BE2C (cell line): Measurements from ENCODE around the gene SLC11A1.

Experiments
- DNase-seq: peaks from one replicate; pipeline ENCODE4 v3.0.0-alpha.2; 2020
- H3K27me3 ChIP-seq: fragments of 250-450 bp; sonication (Bioruptor Pico); 2 replicates; pipeline ENCODE4 v1.5.1; 2020; ENCODE audit warnings: mild to moderate bottlenecking
- H3K36me3 ChIP-seq: fragments of 250-450 bp; sonication (Bioruptor Pico); 2 replicates; pipeline ENCODE4 v1.5.1; 2020; ENCODE audit warnings: mild to moderate bottlenecking
- H3K4me1 ChIP-seq: fragments of 250-450 bp; sonication (Bioruptor Pico); 2 replicates; pipeline ENCODE4 v1.5.1; 2020
- H3K4me3 ChIP-seq: 2 replicates; pipeline ENCODE4 v1.5.1; 2011; ENCODE audit warnings: low read depth, low read length
- H3K9me3 ChIP-seq: fragments of 250-450 bp; sonication (Bioruptor Pico); 2 replicates; pipeline ENCODE4 v1.5.1; 2020
- TF ChIP-seq, protein P1 (sequence below): IDR thresholded peaks from 2 replicates; pipeline ENCODE4 v1.5.1; 2012; ENCODE audit warnings: mild to moderate bottlenecking, low read depth, low read length

The SLC11A1 gene

DNA sequence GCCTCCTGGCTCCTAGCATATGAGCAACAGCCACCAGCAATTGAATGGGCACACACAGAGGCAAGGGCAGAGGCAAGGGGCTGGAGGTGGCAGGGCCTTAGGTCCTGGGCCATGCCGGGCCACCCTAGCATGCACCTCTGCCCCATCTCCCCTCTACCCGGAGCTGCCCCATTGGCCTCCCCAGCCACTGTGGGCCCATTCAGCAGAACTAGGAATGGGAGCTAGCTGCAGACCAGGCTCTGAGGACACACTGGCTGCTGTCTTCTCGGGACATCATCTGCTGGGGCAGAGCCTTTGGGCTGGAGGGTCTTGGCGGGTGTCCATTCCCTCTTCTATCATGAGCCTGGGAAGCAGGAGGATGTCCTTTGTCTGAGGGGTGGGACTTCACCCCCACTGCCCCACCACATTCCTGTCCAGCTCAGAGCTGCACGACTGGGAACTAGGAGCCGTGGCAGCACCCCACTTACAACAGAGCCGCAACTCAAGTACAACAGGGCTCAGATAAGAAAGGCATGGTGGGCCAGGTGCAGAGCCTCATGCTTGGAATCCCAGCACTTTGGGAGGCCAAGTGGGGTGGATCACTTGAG lies 37.6 kb downstream of the SLC11A1 start:
- TF ChIP-seq, protein P1, sequence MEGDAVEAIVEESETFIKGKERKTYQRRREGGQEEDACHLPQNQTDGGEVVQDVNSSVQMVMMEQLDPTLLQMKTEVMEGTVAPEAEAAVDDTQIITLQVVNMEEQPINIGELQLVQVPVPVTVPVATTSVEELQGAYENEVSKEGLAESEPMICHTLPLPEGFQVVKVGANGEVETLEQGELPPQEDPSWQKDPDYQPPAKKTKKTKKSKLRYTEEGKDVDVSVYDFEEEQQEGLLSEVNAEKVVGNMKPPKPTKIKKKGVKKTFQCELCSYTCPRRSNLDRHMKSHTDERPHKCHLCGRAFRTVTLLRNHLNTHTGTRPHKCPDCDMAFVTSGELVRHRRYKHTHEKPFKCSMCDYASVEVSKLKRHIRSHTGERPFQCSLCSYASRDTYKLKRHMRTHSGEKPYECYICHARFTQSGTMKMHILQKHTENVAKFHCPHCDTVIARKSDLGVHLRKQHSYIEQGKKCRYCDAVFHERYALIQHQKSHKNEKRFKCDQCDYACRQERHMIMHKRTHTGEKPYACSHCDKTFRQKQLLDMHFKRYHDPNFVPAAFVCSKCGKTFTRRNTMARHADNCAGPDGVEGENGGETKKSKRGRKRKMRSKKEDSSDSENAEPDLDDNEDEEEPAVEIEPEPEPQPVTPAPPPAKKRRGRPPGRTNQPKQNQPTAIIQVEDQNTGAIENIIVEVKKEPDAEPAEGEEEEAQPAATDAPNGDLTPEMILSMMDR = no peak
- Histone ChIP-seq H3K4me1 (no peaks in the 10 kb centered on the region), H3K27me3 (no peaks in the 10 kb centered on the region), H3K9me3 (no peaks in the 10 kb centered on the region), H3K36me3 (no peaks in the 10 kb centered on the region), H3K4me3 (no peak overlapping the region)
- no peak for DNase-seq

DNA sequence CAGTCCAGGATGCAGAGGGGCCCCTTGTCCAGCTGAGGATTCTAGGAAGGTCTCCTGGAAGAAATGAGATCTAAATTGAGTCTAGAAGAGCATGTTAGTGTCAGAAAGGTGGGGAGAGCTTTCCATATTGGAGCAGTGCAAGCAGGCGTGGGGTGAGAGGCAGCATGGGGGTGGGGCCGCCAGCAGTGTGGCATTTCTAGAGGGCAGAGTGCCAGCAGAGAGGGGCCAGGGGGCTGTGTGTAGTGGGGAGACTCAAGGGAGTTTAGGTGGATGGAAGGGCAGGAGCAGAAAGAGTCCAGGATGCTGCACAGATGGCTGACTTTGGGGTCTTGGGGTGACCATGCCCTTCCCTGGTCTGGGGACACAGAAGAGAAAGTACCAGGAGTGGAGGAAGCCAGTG lies 39.0 kb downstream of the SLC11A1 start:
- TF ChIP-seq, protein P1 = no peak
- no peak for DNase-seq
- H3K9me3 ChIP-seq = no peaks in the 10 kb centered on the region
- H3K36me3 ChIP-seq = no peaks in the 10 kb centered on the region
- H3K27me3 ChIP-seq = no peaks in the 10 kb centered on the region
- no peaks in the 10 kb centered on the region for H3K4me1 ChIP-seq
- H3K4me3 ChIP-seq = no peak overlapping the region

DNA sequence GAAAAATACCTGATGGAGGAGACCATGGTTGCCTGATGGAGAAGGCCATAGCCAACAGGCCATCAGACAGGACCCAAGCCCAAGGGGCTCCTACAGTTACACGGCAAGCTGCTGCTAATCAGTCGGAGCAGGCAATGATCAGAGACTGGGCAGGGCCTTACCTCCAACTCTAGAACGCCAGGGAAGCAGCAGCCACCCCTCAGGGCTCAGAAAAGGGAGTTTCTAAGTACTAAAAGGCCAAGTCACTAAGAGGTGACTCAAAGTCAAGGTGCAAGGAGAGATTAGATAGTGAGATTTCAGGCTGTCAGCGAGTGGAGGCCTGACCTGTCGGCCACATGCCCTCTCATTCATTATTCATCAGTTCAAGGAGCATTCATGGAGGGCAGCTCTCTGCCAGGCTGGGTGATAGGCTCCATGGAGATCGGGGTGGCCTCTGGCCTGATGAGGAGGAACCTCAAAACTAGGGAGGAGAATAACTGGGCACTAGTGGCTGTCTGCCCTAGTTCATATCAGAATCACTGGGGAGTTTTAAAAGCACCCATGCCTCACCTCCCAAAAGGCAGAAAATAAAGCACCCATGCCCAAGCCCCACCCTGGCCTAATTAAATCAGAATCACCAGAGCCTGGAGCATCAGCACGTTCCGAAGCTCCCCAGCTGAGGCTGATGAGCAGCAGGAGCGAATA lies 40.5 kb downstream of the SLC11A1 start:
- no peaks in the 10 kb centered on the region for H3K4me1 ChIP-seq
- H3K36me3 ChIP-seq = no peaks in the 10 kb centered on the region
- no peak for DNase-seq
- no peaks in the 10 kb centered on the region for H3K27me3 ChIP-seq
- H3K4me3 ChIP-seq = no peak overlapping the region
- TF ChIP-seq, protein P1 = no peak
- H3K9me3 ChIP-seq = no peaks in the 10 kb centered on the region

DNA sequence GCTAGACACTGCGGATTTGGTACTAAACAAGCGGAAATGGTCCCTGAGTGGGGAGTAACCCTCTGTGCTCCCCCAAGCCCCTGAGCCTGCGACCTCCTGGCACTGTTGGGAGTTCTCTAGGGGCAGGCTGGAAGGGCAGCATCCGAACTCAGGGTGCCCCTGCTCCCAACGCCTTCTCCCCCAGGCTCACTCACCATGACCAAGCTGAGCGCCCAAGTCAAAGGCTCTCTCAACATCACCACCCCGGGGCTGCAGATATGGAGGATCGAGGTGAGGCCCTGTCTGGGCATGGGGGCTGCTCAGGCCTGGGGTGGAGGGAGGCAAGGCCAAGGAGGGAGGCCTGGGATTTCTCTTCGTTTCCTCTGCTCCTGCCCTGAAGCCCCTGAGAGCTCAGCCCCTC lies 41.5 kb downstream of the SLC11A1 start:
- H3K4me1 ChIP-seq = no peaks in the 10 kb centered on the region
- TF ChIP-seq, protein P1 = no peak

DNA sequence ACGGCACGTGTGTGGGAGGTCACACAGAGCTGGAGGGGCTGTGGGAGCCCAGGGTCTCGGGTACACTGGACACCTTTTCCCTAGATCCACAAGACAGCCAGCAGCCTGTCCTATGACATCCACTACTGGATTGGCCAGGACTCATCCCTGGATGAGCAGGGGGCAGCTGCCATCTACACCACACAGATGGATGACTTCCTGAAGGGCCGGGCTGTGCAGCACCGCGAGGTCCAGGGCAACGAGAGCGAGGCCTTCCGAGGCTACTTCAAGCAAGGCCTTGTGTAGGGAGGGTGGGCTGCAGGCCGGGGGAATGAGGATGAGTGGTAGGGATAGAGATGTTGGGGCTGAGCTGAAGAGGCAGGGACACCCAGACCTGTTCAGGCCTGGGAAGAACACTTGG lies 43.5 kb downstream of the SLC11A1 start:
- no peaks in the 10 kb centered on the region for H3K9me3 ChIP-seq
- no peaks in the 10 kb centered on the region for H3K36me3 ChIP-seq
- no peaks in the 10 kb centered on the region for H3K4me1 ChIP-seq
- TF ChIP-seq, protein P1 = no peak
- no peak for DNase-seq
- no peaks in the 10 kb centered on the region for H3K27me3 ChIP-seq
- no peak overlapping the region for H3K4me3 ChIP-seq

More for the DNA sequence above, 41.5 kb downstream of the SLC11A1 start:
- no peaks in the 10 kb centered on the region for H3K27me3 ChIP-seq
- H3K9me3 ChIP-seq = no peaks in the 10 kb centered on the region
- DNase-seq = no peak
- H3K4me3 ChIP-seq = no peak overlapping the region
- H3K36me3 ChIP-seq = no peaks in the 10 kb centered on the region

DNA sequence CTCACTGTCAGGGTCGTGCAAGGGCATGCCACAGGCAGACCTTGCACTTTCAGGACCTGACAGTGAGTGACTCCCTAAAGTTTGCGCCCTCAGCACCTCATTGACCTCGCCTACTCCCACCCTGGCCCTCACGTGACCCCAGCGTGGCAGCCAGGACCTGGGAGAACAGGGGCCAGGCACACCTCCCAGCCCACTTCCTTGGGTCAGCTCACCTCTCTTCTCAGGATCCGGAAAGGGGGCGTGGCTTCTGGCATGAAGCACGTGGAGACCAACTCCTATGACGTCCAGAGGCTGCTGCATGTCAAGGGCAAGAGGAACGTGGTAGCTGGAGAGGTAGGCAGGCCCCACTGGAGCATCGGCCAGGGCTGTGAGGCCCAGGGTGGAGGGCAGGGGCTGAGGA lies 45.7 kb downstream of the SLC11A1 start:
- Histone ChIP-seq H3K27me3 (no peaks in the 10 kb centered on the region), H3K4me1 (no peaks in the 10 kb centered on the region), H3K9me3 (no peaks in the 10 kb centered on the region; the same call in 1 of the 2 replicates), H3K36me3 (no peaks in the 10 kb centered on the region), H3K4me3 (no peak overlapping the region)
- DNase-seq = no peak
- TF ChIP-seq, protein P1 = no peak
